AG09309 (cell line): Measurements from ENCODE around the gene CAMK2D.

Experiments used
- DNase-seq: peaks from one replicate; pipeline ENCODE4 v3.0.0-alpha.2; 2010; ENCODE audit warnings: low read depth
- H3K4me3 ChIP-seq: 2 replicates; pipeline ENCODE4 v1.5.1; 2011; ENCODE audit warnings: mild to moderate bottlenecking, low read depth, low read length, moderate library complexity; ENCODE audit not compliant: control insufficient read depth
- TF ChIP-seq, protein P1 (sequence below): IDR thresholded peaks from 2 replicates; pipeline ENCODE4 v1.5.1; 2011; ENCODE audit warnings: mild to moderate bottlenecking, low read depth, low read length, inconsistent platforms; ENCODE audit not compliant: insufficient read depth, control insufficient read depth; ENCODE audit errors: missing control alignments

Gene CAMK2D

DNA sequence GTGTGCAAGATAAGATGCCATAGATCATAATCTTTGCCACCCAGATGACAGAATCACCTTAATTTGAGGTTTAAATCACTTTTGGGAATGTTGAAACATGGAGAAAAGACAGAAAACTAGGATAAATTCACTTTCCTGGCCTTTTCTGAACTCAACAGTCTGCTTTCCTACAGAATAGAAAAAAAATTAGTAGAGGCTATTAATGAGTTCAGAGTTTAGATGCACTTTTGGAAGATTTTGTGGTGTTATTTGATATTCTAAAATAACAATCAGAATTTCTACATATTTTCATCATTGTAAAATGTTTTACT lies 195.9 kb downstream of the CAMK2D start:
- TF ChIP-seq, protein P1, sequence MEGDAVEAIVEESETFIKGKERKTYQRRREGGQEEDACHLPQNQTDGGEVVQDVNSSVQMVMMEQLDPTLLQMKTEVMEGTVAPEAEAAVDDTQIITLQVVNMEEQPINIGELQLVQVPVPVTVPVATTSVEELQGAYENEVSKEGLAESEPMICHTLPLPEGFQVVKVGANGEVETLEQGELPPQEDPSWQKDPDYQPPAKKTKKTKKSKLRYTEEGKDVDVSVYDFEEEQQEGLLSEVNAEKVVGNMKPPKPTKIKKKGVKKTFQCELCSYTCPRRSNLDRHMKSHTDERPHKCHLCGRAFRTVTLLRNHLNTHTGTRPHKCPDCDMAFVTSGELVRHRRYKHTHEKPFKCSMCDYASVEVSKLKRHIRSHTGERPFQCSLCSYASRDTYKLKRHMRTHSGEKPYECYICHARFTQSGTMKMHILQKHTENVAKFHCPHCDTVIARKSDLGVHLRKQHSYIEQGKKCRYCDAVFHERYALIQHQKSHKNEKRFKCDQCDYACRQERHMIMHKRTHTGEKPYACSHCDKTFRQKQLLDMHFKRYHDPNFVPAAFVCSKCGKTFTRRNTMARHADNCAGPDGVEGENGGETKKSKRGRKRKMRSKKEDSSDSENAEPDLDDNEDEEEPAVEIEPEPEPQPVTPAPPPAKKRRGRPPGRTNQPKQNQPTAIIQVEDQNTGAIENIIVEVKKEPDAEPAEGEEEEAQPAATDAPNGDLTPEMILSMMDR, result no peak
- no peak for DNase-seq
- H3K4me3 ChIP-seq, result no peak overlapping the region

DNA sequence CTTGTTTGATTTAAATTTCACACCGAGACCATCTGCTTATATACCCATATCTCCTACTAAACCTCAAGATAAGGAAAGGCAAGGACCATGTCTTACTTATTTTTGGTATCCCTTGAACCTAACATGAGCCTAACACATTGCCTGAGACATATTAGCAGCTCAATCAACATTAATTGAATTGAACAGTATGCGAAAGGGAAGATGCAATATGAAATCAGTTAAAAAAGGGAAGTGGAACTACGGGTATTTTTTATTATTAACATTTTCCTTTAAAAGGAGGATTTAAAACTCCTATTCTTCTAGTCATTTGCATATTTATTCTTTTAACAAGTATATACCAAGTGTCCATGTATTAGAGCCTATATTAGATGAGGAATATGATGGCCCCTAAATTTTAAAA lies 197.0 kb downstream of the CAMK2D start:
- no peak overlapping the region for H3K4me3 ChIP-seq
- TF ChIP-seq, protein P1, result no peak
- DNase-seq, result no peak

DNA sequence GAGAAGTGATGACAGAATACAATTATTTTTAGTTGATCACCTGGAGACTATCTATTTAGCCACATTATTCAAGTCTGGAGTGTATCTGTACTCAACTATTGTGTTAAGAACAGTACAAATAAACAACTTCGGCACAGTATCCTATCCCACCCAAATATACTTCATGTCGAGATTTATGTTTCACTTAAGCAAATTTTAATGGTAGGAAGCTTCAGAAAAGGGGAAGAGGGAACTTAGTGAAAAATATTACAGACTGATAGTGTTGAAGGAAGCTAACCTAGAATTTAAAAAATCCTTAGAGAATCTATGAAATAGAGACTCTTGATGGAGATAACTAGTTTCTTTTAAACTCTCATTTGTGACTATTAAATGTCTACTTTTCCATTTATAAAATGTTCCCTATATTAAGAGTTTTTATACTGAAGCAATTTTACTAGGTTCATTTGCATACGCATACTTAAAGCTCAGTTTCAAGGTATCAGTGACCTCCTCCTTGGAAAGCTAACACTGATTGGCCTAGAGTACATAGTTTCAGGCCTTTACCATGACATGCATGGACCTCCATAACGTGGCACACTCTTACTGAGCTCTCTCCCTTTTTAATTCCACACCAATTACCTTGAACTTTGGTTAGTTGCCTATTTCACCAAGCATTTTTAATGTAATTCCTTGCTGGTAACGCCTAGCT lies 197.7 kb downstream of the CAMK2D start:
- no peak overlapping the region for H3K4me3 ChIP-seq
- TF ChIP-seq, protein P1, result no peak

DNA sequence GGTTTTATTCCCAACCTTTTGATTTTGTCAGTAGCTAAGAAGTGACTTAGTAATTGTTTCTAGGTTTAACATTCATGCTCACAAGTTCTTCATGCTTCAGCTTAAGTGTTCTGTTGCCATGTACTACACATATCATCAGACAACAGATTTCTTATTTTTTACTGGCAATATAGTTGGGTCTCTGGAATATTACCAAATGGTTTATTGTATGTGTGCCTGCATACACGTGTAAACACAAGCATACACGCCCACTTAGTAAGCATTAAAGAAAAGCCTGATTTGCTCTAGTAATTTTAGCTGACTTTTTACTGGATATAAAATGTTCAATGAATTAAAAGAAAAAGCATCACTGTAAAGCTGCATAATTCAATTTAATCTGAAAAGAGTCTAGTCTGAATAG lies 199.8 kb downstream of the CAMK2D start:
- TF ChIP-seq, protein P1, result no peak
- H3K4me3 ChIP-seq, result no peak overlapping the region
- no peak for DNase-seq

More for the DNA sequence above, 197.7 kb downstream of the CAMK2D start:
- no peak for DNase-seq

DNA sequence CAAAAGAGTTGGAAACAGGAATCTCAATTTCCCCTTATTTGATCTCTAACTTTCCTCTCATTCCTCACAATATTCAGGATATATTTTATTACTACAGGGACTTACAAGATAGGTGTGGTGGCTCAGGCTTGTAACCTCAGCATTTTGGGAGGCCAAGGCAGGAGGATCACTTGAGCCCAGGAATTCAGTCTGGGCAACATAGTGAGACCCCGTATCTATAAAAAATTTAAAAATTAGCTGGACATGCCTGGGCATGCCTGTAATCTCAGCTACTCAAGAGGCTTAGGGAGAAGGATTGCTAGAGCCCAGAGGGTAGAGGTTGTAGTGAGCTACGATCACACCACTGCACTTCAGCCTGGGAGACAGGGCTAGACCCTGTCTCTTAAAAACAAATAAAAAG lies 200.4 kb downstream of the CAMK2D start:
- TF ChIP-seq, protein P1, result no peak
- H3K4me3 ChIP-seq, result no peak overlapping the region
- no peak for DNase-seq

DNA sequence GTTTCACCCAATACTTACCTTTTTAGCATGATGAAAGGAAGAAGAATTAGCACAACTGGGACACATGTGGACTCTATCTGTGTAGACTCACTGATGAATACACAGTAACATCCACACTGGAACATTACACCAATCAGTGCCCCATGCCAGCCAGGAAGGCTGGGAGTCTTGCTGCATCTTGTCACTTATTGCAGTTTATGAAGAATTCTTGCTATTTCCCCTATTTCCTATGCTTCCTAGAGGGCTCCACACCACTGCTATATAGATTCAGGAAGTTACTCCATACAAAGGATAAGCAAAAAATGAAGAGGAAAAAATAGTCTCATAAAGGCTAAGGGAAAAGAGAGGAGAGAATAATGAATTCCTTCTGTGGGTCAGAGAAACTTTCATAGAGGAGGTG lies 201.0 kb downstream of the CAMK2D start:
- TF ChIP-seq, protein P1, result no peak
- DNase-seq, result no peak

DNA sequence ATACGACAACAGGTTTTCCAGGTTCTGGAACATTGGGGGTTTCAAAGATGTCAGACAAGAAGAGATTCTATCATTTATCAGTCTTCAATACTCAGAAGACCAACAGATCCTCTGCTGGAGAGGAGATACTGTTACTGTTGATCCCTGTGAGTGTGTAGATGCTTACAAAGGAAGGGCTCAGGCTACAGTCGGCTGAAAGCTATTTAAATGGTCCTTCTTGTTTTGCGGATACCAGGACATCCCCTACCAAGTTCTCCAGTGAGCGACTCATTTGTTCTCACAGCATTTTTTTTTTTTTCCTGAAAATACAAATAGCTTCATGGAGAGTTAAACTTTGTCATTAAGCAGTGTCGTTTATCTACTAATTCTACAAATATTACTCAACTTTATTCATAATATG lies 201.6 kb downstream of the CAMK2D start:
- DNase-seq, result no peak
- H3K4me3 ChIP-seq, result no peak overlapping the region
- TF ChIP-seq, protein P1, result no peak

More for the DNA sequence above, 201.0 kb downstream of the CAMK2D start:
- H3K4me3 ChIP-seq, result no peak overlapping the region
